ENCODE results near the gene INAFM2.

INAFM2 gene

GRCh38 chr15:40281801-40282146, 41.7 kb upstream of the INAFM2 start:
- DNase-seq (ENCODE audit: extremely low read depth, insufficient read length): no peak
- Histone ChIP-seq H3K4me3 (replicated peaks; ENCODE audit: low read depth, low read length) (peak overlapping the region; percentile 57), H3K27me3 (replicated peaks; ENCODE audit: control insufficient read depth, insufficient read depth, low read length) (no peaks in the 10 kb centered on the region; the same call in none of the 2 replicates), H3K36me3 (ENCODE audit: control insufficient read depth, insufficient read depth, low read length) (no peaks in the 10 kb centered on the region)
- no peak for TF ChIP-seq CTCF (IDR thresholded peaks at IDR 0.05; ENCODE audit: insufficient read depth, low read length, poor library complexity, severe bottlenecking)

GRCh38 chr15:40282147-40282868, 41.2 kb upstream of the INAFM2 start:
- H3K27me3 ChIP-seq (replicated peaks; ENCODE audit: control insufficient read depth, insufficient read depth, low read length): no peaks in the 10 kb centered on the region; the same call in none of the 2 replicates
- TF ChIP-seq CTCF (IDR thresholded peaks at IDR 0.05; ENCODE audit: insufficient read depth, low read length, poor library complexity, severe bottlenecking): peak; percentile 32
- H3K4me3 ChIP-seq (replicated peaks; ENCODE audit: low read depth, low read length): peak overlapping the region; percentile 57
- DNase-seq (ENCODE audit: extremely low read depth, insufficient read length): peak; percentile 63
- no peaks in the 10 kb centered on the region for H3K36me3 ChIP-seq (ENCODE audit: control insufficient read depth, insufficient read depth, low read length)

- no peaks in the 10 kb centered on the region for H3K36me3 ChIP-seq (ENCODE audit: control insufficient read depth, insufficient read depth, low read length)
- H3K27me3 ChIP-seq (replicated peaks; ENCODE audit: control insufficient read depth, insufficient read depth, low read length): no peaks in the 10 kb centered on the region; the same call in none of the 2 replicates
- no peak for TF ChIP-seq CTCF (IDR thresholded peaks at IDR 0.05; ENCODE audit: insufficient read depth, low read length, poor library complexity, severe bottlenecking)
Measured at GRCh38 chr15:40282869-40283614, 40.5 kb upstream of the INAFM2 start, which contains the start of gene ANKRD63. Gene ANKRD63, minus strand, starts transcription at chr15:40283064. Its CDS starts 478 bp downstream, at chr15:40282586.

GRCh38 chr15:40283615-40284300, 39.7 kb upstream of the INAFM2 start:
- no peak for TF ChIP-seq CTCF (IDR thresholded peaks at IDR 0.05; ENCODE audit: insufficient read depth, low read length, poor library complexity, severe bottlenecking)
- DNase-seq (ENCODE audit: extremely low read depth, insufficient read length): no peak
- Histone ChIP-seq H3K4me3 (replicated peaks; ENCODE audit: low read depth, low read length) (no peak overlapping the region), H3K36me3 (ENCODE audit: control insufficient read depth, insufficient read depth, low read length) (no peaks in the 10 kb centered on the region), H3K27me3 (replicated peaks; ENCODE audit: control insufficient read depth, insufficient read depth, low read length) (no peaks in the 10 kb centered on the region; the same call in none of the 2 replicates)

More at GRCh38 chr15:40282869-40283614, 40.5 kb upstream of the INAFM2 start, which contains the start of gene ANKRD63:
- H3K4me3 ChIP-seq (replicated peaks; ENCODE audit: low read depth, low read length): peak within 1 kb of the TSS; percentile 57
- no peak for DNase-seq (ENCODE audit: extremely low read depth, insufficient read length)

GRCh38 chr15:40285151-40285550, 38.3 kb upstream of the INAFM2 start:
- H3K27me3 ChIP-seq (replicated peaks; ENCODE audit: control insufficient read depth, insufficient read depth, low read length): no peaks in the 10 kb centered on the region; the same call in 1 of the 2 replicates
- peaks cover under 1% of the 10 kb centered on the region for H3K36me3 ChIP-seq (ENCODE audit: control insufficient read depth, insufficient read depth, low read length)
- DNase-seq (ENCODE audit: extremely low read depth, insufficient read length): no peak
- no peak overlapping the region for H3K4me3 ChIP-seq (replicated peaks; ENCODE audit: low read depth, low read length)
- TF ChIP-seq CTCF (IDR thresholded peaks at IDR 0.05; ENCODE audit: insufficient read depth, low read length, poor library complexity, severe bottlenecking): no peak
